GM12865 (cell line): ENCODE results near the gene ARNT2.

Source experiments
- DNase-seq: peaks from one replicate; pipeline ENCODE4 v3.0.0; 2010; ENCODE audit warnings: low read depth
- H3K4me3 ChIP-seq: 2 replicates; pipeline ENCODE4 v1.5.1; 2011; ENCODE audit warnings: mild to moderate bottlenecking, low read depth, low read length, control low read depth
- TF ChIP-seq, protein P1 (sequence below): IDR thresholded peaks from 2 replicates; pipeline ENCODE4 v1.5.1; 2011; ENCODE audit warnings: low read length, control low read depth, low read depth, inconsistent platforms; ENCODE audit not compliant: insufficient read depth; ENCODE audit errors: missing control alignments

The ARNT2 gene

GRCh38 chr15:80440024-80440423 lies 35.8 kb downstream of the ARNT2 start:
- no peak overlapping the region for H3K4me3 ChIP-seq
- TF ChIP-seq, protein P1, sequence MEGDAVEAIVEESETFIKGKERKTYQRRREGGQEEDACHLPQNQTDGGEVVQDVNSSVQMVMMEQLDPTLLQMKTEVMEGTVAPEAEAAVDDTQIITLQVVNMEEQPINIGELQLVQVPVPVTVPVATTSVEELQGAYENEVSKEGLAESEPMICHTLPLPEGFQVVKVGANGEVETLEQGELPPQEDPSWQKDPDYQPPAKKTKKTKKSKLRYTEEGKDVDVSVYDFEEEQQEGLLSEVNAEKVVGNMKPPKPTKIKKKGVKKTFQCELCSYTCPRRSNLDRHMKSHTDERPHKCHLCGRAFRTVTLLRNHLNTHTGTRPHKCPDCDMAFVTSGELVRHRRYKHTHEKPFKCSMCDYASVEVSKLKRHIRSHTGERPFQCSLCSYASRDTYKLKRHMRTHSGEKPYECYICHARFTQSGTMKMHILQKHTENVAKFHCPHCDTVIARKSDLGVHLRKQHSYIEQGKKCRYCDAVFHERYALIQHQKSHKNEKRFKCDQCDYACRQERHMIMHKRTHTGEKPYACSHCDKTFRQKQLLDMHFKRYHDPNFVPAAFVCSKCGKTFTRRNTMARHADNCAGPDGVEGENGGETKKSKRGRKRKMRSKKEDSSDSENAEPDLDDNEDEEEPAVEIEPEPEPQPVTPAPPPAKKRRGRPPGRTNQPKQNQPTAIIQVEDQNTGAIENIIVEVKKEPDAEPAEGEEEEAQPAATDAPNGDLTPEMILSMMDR, result no peak
- DNase-seq, result no peak

GRCh38 chr15:80441041-80441440 lies 36.9 kb downstream of the ARNT2 start:
- H3K4me3 ChIP-seq, result no peak overlapping the region
- TF ChIP-seq, protein P1, result no peak
- no peak for DNase-seq

GRCh38 chr15:80441714-80442113 lies 37.5 kb downstream of the ARNT2 start:
- TF ChIP-seq, protein P1, result no peak
- H3K4me3 ChIP-seq, result no peak overlapping the region
- DNase-seq, result no peak

DNA sequence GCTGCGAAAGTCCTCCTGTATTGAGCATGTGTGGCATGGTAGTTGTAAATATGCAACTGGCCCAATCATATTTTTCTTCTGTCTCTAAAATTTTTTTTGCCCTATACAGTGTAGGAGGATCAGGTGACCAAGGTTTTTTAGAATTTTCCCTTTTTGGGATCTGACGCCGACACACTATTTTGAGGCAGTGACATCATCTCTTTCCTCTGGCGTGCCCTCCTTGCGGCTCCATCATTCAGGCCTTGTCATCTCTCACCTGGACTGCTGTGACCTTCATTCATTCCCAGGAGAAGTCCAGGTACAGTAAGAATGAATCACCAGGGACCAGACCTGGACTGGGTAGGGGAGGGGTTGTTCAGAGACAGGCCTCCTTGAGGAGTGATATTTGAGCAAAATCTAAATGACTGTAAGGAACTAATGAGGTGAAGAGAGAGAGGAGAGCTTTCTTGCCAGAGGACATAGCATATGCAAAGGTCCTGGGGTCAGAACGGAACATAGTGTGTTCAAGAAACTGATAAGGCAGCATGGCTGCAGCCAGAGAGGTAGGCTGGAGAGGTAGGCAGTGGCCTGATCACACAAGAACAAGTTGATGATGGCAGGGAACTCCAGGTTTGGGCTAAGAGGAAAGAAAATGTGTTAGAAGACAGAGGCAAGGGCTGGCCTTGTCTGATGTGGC lies 38.7 kb downstream of the ARNT2 start:
- no peak for DNase-seq
- TF ChIP-seq, protein P1, result no peak
- no peak overlapping the region for H3K4me3 ChIP-seq

DNA sequence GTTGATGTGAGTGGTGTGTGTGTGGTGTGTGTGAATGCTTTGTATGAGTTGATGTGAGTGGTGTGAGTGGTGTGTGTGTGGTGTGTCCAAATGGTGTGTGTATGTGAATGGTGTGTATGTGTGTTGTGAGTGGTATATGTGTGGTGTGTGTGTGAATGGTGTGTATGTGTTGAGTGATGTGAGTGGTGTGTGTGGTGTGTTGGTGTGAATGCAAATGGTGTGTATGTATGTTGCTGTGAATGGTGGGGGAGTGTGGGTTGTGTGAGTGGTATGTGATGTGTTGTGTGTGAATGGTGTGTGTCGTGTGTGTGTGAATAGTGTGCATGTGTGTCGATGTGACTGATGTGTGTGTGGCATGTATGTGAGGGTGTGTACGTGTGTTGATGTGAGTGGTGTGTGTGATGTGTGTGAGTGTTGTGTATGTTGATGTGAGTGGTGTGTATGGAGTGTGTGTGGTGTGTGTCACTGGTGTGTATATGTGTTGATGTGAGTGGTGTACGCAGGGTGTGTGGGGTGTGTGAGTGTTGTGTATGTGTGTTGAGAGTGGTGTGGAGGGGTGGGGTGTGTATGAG lies 40.6 kb downstream of the ARNT2 start:
- no peak overlapping the region for H3K4me3 ChIP-seq
- DNase-seq, result no peak
- TF ChIP-seq, protein P1, result no peak

DNA sequence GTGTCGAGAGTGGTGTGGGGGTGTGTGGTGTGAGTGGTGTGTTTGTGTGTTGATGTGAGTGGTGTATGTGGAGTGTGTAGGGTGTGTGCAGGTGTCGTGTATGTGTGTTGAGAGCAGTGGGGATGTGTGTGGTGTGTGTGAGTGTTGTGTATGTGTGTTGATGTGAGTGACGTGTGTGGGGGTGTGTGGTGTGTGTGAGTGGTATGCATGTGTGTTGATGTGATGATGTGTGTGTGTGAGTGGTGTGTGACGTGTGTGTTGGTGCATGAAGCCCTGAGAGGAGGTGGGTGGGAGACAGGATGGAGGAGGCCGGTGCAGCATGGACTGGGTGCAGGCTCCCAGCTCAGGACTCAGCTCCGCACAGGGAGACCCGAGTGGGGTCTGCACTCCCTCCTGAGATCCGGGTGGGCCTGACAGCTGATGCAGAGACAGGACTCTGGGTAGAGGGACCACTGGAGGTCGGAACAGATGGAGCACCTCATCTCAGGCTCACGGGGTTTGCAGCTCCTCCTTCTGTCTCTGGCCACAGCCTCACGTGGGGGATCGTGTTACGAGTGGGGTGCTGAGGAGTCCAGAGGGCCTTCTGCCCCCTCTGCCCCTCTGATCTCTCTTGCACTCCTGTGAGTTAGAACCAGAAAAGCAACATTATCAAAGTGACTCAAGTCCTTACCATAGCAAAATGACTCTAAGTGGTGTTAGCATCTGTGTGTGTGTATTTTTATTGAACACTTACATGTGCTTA lies 41.3 kb downstream of the ARNT2 start:
- TF ChIP-seq, protein P1, result no peak
- H3K4me3 ChIP-seq, result no peak overlapping the region
- no peak for DNase-seq
